GM18507 (cell line): ENCODE results near the gene RAB6B.

Experiments used
- DNase-seq: peaks from one replicate; pipeline ENCODE4 v3.0.0; 2011; ENCODE audit warnings: low read depth; ENCODE audit not compliant: insufficient read length; ENCODE audit errors: extremely low spot score
- FAIRE-seq: peaks from 2 replicates; lab custom pipeline; 2011; peaks lifted over from hg19 to GRCh38; lab: Jason Lieb, UNC

Gene RAB6B

DNA sequence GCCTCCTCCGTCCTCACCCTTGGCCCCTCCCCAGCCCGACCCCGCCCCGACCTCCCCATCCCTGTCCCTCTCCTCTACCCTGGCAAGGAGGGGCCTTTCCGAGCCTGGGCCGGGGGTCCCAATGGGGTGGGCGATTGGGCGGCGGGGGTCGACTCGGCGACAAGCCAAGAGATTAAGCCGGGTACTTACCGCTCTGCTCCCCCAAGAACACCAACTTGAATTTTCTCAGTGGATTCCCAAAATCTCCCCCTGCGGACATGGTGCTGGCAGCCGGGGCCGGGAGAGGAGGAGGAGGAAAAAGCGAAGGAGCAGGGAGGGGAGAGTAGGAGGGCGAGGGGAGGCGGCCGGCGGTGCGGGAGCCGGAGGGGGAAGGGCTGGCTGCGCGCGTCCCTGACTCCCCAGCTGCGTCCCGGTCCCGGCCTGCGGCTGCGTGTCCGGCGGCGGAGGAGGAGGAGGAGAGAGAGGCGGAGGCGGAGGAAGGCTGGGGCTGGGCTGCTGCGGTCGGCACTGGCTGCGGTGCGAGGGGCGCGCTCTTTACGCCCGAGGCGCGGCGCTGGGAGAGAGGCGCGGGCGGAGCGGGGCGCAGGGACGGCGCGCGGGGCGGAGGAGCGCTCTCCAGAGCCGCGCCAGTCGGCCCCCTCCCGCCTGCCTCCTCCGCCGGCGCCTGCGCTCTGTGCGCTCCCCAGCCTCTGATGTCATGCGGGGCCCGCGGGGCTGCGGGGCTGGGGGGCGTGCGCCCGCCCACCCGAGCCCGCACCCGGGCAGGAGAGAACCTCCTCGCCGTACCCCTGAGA is at the start of gene RAB6B:
Gene RAB6B, minus strand, starts transcription at position 675 of the 794 bp plus-strand sequence. Its CDS starts 416 bp downstream, at position 259.
- no peak for FAIRE-seq

GRCh38 chr3:133944641-133945380 is 49.1 kb upstream of the RAB6B start:
- DNase-seq (no peak), FAIRE-seq (no peak)

More for the DNA sequence above, at the start of gene RAB6B:
- no peak for DNase-seq

GRCh38 chr3:133944181-133944580 is 48.5 kb upstream of the RAB6B start:
- DNase-seq (no peak), FAIRE-seq (no peak)

DNA sequence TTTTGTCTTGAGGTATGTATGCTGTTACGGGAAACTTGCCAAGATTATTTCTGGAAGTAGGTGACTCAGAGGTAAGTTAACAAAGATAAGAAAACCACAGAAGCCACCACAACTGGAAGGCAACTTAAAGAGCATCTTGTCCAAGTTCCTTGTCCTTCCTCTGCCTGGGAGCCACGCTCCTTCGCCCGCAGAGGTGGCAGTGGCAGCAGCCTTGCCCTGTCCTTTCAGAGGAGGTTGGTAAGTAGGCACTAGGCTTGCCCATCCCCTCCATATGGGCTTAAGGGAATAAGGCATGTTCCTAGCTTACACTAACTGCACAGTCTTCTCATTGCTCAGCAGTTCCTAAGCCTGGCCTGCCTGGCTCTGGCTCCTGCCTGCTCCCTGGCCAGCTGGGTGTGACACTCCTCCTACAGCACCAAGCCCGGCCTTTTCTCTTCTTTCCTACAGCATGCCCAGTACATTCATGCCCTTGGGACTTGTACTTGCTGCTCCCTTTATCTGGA is 48.0 kb upstream of the RAB6B start:
- DNase-seq (no peak), FAIRE-seq (no peak)

DNA sequence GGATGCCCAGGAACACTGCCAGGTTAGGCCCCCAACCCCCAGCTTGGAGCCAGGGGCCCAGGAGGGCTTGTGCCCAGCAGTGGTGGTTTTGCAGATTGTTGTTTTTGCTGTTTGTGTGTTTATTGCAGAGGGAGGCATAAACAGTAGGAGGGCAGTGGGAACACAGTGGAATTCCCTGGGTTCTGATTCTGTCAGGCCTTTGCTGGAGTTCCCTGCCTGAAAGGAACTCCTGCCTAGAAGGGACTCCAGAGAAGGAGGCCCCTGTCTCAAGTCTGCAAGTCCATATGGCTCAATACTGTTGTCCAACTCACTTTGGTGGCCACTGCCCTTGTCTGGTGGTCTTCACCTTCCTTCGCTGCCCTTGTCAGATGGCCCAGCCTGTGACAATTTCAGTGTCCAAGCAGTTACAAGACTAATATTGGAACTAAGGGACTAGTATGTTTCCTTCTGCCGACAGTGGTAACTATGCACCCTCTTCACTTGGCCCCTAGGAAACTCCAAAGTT is 47.4 kb upstream of the RAB6B start:
- FAIRE-seq: no peak
- DNase-seq: no peak

GRCh38 chr3:133941415-133941821 is 45.7 kb upstream of the RAB6B start:
- FAIRE-seq (no peak), DNase-seq (no peak)

DNA sequence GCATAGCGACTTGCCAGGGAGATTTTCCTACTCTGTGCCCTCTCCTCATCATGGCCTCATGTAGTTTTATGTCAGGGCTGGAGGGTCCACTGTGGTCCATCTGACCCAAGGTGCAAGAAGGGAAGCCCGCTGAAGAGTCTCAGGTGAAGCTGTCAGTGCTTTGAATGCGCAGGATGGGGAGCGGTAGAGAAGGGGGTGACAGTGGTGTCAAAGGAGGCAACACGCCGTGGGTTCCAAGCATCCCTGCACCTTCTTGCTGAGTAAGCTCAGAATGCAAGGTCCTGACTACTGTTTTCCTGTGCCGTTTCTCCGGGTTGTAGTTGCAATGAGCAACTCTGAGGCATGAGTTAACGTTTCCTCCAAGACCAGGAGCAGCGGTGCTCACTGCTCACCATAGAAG is 44.9 kb upstream of the RAB6B start:
- no peak for FAIRE-seq

DNA sequence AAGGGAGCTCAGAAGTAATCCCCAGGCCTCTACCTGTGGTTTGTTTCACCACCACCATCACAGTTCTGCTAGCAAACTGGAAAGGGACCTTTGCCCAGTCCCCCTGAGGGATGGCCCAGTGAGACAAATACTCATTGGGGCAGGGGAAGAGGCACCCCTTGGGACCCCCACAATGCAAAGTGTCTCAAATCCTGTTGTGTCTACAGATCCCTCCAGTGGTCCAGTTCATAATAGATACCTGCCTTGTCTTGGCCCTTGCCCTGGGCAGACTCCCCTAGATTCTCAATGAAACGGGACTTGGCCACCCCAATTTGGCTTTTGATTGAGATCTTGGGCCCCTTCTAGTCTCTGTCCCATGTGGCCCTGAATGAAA is 43.8 kb upstream of the RAB6B start:
- FAIRE-seq (no peak), DNase-seq (no peak)

More for the DNA sequence above, 44.9 kb upstream of the RAB6B start:
- DNase-seq: no peak

DNA sequence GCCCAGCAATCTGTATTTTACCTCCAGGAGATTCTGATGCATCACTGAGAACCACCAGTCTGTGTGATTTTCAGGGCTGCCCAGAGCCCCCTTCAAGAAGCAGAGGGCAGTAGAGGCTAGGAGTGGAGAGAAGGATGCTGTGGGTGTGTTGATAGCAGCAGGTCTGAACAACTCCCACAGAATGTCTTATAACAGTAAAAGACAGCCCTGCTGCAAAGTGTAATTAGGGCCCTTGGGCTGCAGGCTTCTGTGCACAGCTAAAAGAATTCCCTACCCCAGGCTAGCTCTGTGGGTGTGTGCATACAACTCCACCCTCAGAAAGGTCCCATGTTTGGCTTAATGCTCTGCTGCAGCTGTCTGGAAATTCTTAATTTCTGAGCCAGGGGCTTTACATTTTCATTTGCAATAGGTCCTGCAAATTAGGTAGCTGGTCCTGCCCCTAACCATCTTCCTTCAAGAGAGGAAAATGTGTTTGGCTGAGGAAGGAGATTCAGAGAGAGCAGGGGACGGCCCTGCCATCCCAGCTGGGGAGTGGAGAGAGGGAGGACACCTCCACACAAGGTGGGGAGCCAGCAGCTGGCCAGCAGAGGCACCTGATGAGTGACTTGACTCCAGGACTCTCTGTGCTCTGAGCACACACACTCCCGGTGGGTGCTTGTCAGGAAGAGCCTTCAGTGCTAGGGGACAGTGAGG is 43.2 kb upstream of the RAB6B start:
- DNase-seq (no peak), FAIRE-seq (no peak)

DNA sequence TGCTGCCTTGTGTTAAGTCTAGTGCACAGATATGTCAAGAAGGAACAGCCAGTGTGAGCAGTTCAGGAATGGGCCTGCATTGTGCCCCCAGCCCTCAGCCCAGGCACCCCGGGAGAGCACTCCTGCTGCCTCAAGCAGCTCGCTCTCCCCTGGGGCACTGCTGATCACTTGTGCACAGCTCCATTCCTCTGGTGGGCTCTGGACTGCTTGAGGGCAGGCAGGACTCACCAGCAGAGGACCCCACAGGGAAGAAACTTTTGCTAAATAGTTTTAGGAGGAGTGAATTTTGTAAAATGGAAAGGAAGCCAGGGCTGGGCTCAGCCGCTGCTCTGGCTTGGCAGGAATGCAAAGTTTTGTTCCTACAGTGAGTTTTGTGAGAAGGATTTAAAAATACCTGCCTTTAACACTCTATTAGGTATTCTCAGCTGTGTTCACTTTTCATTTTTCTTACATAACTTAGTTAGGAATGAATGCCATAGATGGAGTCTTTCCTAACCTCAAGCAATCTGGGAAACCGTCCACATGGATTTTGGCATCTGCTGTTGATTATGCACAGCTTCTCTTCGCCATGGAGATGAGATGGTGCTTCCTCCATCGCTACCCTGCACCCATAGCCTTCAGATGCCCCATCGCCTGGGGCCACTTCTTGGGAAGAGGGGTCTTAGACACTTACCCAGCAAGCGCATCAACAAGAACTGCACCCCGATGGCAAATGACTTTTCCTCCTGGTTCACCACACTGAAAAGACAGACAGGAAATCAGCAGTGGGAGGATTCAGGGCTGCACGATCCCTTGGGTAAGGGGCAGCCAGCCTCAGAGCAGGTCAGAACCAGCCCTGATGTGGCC is 42.3 kb upstream of the RAB6B start:
- no peak for DNase-seq
- FAIRE-seq: no peak

GRCh38 chr3:133937061-133937686 is 41.5 kb upstream of the RAB6B start:
- DNase-seq (no peak), FAIRE-seq (no peak)

GRCh38 chr3:133935843-133936769 is 40.4 kb upstream of the RAB6B start:
- DNase-seq (no peak), FAIRE-seq (no peak)

DNA sequence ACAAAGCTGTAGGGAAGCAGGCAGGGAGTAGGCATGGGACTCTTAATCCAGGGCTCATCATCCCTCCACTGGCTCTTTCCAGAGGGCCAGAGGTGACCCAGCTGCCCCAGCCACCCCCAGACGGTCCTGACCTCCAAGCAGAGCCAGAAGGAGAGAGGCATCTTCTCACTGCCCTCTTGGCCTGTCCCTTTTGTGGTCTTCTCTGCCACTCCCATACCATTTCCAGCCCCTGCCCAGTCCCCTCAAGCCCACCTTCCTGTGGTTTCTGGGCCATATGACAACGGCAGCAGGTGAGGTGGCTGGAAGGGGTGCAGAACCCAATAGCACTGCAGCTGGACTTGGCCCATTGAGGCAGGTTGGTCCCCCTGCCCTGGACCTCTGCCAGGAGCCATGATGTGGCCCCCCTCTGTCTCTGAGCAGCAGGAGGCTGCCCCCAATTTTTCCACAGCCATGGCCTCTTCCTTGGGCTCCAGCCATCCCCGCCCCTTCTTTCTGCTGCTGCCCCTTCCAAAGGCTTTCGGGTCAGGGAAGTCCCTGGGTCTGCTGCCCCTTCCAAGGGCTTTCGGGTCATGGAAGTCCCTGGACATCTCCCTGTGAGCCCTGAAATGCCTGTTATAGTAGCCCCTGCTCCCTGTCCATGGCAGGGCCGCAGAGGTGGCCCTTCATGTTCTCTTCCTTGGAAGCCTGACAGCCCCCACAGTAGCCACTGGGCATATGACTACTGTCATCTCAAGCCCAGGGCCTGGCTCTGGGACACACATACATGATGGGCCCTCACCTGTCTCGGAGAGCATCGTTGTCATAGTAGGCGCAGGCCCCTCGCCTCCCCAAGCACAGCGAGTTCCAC is 39.5 kb upstream of the RAB6B start:
- DNase-seq (no peak), FAIRE-seq (no peak)

DNA sequence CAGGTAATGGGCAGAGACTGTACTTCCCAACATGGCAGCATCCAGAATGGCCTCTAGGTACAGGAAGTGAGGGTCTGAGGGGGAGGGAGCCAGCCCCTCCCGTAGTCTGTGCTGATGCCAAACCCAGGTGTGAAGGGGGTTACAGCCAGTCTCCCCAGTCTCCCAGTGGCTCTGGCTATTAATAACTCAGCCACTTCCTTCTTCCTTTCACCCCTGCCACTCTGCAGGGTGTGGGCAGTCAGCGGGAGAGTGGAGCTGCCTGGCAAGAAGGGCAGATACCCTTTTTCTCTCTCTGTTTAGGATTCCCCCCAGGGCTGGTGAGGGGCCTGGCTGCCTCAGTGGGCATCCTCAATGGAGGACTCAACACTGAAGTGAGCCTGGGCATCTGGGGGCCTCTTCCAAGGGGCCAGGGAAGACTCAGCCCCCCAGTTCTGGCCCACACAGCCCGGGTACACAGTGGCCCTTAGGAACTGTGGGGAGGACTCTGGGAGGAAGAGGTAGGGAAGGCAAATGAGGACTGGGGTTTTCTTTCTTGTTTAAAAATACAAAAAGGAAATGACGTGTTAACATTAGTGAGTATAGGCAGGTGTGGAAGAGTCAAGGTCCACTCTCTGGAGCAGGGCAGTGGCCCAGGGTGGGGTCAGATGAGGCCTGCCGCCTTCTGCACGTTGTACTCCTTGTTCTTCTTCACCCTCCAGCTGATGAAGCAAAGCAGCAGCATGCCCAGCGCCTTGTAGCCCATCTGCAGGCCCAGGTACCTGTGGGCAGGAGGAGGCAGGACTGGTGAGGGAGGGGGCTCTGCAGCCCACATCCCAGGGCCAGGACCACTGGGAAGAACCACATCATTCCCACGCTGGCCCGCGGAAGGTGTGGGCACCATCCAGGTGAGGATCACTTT is 38.6 kb upstream of the RAB6B start:
- no peak for DNase-seq
- no peak for FAIRE-seq

- FAIRE-seq (no peak), DNase-seq (no peak)
Observed at GRCh38 chr3:133933097-133934024, 37.7 kb upstream of the RAB6B start.
